Sigmoid colon (tissue), 3 donors: ENCODE results near the gene HACD4.

ENCODE experiments used
- CTCF ChIP-seq, 4 experiments: fragments of 450-650 bp in 3 of 4; fragments of 200-600 bp in 1 of 4; IDR thresholded peaks; one replicate each; pipeline ENCODE4 v1.5.1; 2016 to 2019; ENCODE audit warnings: antibody characterized with exemption in 4 of 4, mild to moderate bottlenecking in 3 of 4, moderate library complexity in 2 of 4
- POLR2A ChIP-seq, 2 donors: fragments of 450-650 bp; IDR thresholded peaks; one replicate each; pipeline ENCODE4 v1.6.1; 2016; ENCODE audit warnings: antibody characterized with exemption in 2 of 2, mild to moderate bottlenecking in 2 of 2, moderate library complexity in 2 of 2

GRCh38 chr9:21039302-21039701 is 7.9 kb upstream of the HACD4 start:
- no peak for TF ChIP-seq POLR2A (IDR thresholded peaks at IDR 0.05)
- TF ChIP-seq CTCF (IDR thresholded peaks at IDR 0.05): no peak
